HG03521 (cell line): ENCODE data around the gene NSRP1.
"Not testable (repeated sequence)": the region's sequence is repeated elsewhere in the genome, so short reads cannot be mapped to it uniquely, and the experiment has no call there.

Experiments
- ATAC-seq: cut with Tn5 transposase; IDR thresholded peaks from one replicate; pipeline ENCODE4 v1.9.1; 2021; ENCODE audit warnings: mild to moderate bottlenecking, moderate library complexity; ENCODE audit not compliant: unreplicated experiment

Gene NSRP1

GRCh38 chr17:30117675-30118081 is 1.1 kb downstream of the NSRP1 start:
- no peak for ATAC-seq

GRCh38 chr17:30118635-30119034 is 2.0 kb downstream of the NSRP1 start:
- ATAC-seq: not testable (repeated sequence)

- no peak for ATAC-seq
These were observed 7.7 kb downstream of the NSRP1 start for GRCh38 chr17:30124273-30124796.

- no peak for ATAC-seq
These were observed 13.5 kb downstream of the NSRP1 start for GRCh38 chr17:30130121-30130520.

GRCh38 chr17:30132615-30133014 is 16.0 kb downstream of the NSRP1 start:
- no peak for ATAC-seq

- no peak for ATAC-seq
These were observed 16.6 kb downstream of the NSRP1 start for GRCh38 chr17:30133197-30133596.

- ATAC-seq: no peak
These were observed 17.9 kb downstream of the NSRP1 start for GRCh38 chr17:30134551-30134950.

- ATAC-seq: no peak
These were observed 20.5 kb downstream of the NSRP1 start for GRCh38 chr17:30137158-30137557.

GRCh38 chr17:30147860-30148259 is 31.2 kb downstream of the NSRP1 start:
- not testable (repeated sequence) for ATAC-seq

GRCh38 chr17:30148376-30148775 is 31.8 kb downstream of the NSRP1 start:
- ATAC-seq: no peak

- no peak for ATAC-seq
These were observed 34.9 kb downstream of the NSRP1 start for GRCh38 chr17:30151471-30151870.

- ATAC-seq: no peak
These were observed 36.8 kb downstream of the NSRP1 start for GRCh38 chr17:30153463-30153862.

- no peak for ATAC-seq
These were observed 38.8 kb downstream of the NSRP1 start for GRCh38 chr17:30155389-30155788.

- ATAC-seq: no peak
These were observed 42.4 kb downstream of the NSRP1 start for GRCh38 chr17:30158896-30159625.

GRCh38 chr17:30160419-30161172 is 44.0 kb downstream of the NSRP1 start:
- no peak for ATAC-seq

- ATAC-seq: no peak
These were observed 45.0 kb downstream of the NSRP1 start for GRCh38 chr17:30161601-30162000.

GRCh38 chr17:30164531-30164930 is 47.9 kb downstream of the NSRP1 start:
- no peak for ATAC-seq

GRCh38 chr17:30165147-30165546 is 48.5 kb downstream of the NSRP1 start:
- no peak for ATAC-seq

GRCh38 chr17:30165960-30166359 is 49.3 kb downstream of the NSRP1 start:
- ATAC-seq: no peak

GRCh38 chr17:30170415-30170987 is 53.9 kb downstream of the NSRP1 start:
- ATAC-seq: no peak

- ATAC-seq: no peak
These were observed 55.9 kb downstream of the NSRP1 start for GRCh38 chr17:30172560-30172959.

- ATAC-seq: peak; percentile 73
These were observed 57.0 kb downstream of the NSRP1 start for GRCh38 chr17:30173649-30174048.
